Measurements from ENCODE around the gene EEF2K.
"Not testable (repeated sequence)": the region's sequence is repeated elsewhere in the genome, so short reads cannot be mapped to it uniquely, and the experiment has no call there.

The EEF2K gene

GRCh38 chr16:22189473-22190080 is 16.5 kb upstream of the EEF2K start:
- no peak for DNase-seq (ENCODE audit: low read depth, low spot score)

- peak; percentile 99 for DNase-seq (ENCODE audit: low read depth, low spot score)
Measured at GRCh38 chr16:22190081-22190775, 15.8 kb upstream of the EEF2K start.

- peak; percentile 100 for DNase-seq (ENCODE audit: low read depth, low spot score)
Measured at GRCh38 chr16:22190776-22191531, 15.1 kb upstream of the EEF2K start.

GRCh38 chr16:22191532-22192260 is 14.4 kb upstream of the EEF2K start:
- no peak for DNase-seq (ENCODE audit: low read depth, low spot score)

- peak; percentile 54 for DNase-seq (ENCODE audit: low read depth, low spot score)
Measured at GRCh38 chr16:22192261-22193062, 13.6 kb upstream of the EEF2K start.

- no peak for DNase-seq (ENCODE audit: low read depth, low spot score)
Measured at GRCh38 chr16:22193063-22193411, 13.0 kb upstream of the EEF2K start.

GRCh38 chr16:22194707-22195444 is 11.2 kb upstream of the EEF2K start:
- DNase-seq (ENCODE audit: low read depth, low spot score), result no peak

GRCh38 chr16:22195445-22195694 is 10.7 kb upstream of the EEF2K start:
- DNase-seq (ENCODE audit: low read depth, low spot score), result no peak

- peak; percentile 80 for DNase-seq (ENCODE audit: low read depth, low spot score)
Measured at GRCh38 chr16:22195695-22196558, 10.2 kb upstream of the EEF2K start.

GRCh38 chr16:22196559-22197168 is 9.4 kb upstream of the EEF2K start:
- not testable (repeated sequence) for DNase-seq (ENCODE audit: low read depth, low spot score)

GRCh38 chr16:22198547-22199293 is 7.4 kb upstream of the EEF2K start:
- no peak for DNase-seq (ENCODE audit: low read depth, low spot score)

- DNase-seq (ENCODE audit: low read depth, low spot score), result no peak
Measured at GRCh38 chr16:22202261-22202637, 3.8 kb upstream of the EEF2K start.

- DNase-seq (ENCODE audit: low read depth, low spot score), result no peak
Measured at GRCh38 chr16:22203091-22203490, 3.0 kb upstream of the EEF2K start.

- DNase-seq (ENCODE audit: low read depth, low spot score), result no peak
Measured at GRCh38 chr16:22204091-22204655, 1.9 kb upstream of the EEF2K start.

GRCh38 chr16:22205577-22206012 is 483 bp upstream of the EEF2K start:
- no peak for DNase-seq (ENCODE audit: low read depth, low spot score)

- DNase-seq (ENCODE audit: low read depth, low spot score), result no peak
Measured at GRCh38 chr16:22206842-22207714, 1.0 kb downstream of the EEF2K start.

GRCh38 chr16:22207715-22208360 is 1.8 kb downstream of the EEF2K start:
- no peak for DNase-seq (ENCODE audit: low read depth, low spot score)
